Posterior cingulate gyrus (tissue), 11 donors: Measurements from ENCODE around the gene CPT2.

Experiments
- DNase-seq, 10 donors: peaks; one replicate each; pipeline versions ENCODE4 v3.0.0 to v3.0.0-alpha.2; 2020 to 2021; ENCODE audit warnings: mixed read lengths in 3 of 10
- intact Hi-C: fragments of 100-400 bp; cut with DNase I; formaldehyde crosslinking; loops from one replicate; pipeline ENCODE4 v1.15.1; 2023

CPT2 gene

DNA sequence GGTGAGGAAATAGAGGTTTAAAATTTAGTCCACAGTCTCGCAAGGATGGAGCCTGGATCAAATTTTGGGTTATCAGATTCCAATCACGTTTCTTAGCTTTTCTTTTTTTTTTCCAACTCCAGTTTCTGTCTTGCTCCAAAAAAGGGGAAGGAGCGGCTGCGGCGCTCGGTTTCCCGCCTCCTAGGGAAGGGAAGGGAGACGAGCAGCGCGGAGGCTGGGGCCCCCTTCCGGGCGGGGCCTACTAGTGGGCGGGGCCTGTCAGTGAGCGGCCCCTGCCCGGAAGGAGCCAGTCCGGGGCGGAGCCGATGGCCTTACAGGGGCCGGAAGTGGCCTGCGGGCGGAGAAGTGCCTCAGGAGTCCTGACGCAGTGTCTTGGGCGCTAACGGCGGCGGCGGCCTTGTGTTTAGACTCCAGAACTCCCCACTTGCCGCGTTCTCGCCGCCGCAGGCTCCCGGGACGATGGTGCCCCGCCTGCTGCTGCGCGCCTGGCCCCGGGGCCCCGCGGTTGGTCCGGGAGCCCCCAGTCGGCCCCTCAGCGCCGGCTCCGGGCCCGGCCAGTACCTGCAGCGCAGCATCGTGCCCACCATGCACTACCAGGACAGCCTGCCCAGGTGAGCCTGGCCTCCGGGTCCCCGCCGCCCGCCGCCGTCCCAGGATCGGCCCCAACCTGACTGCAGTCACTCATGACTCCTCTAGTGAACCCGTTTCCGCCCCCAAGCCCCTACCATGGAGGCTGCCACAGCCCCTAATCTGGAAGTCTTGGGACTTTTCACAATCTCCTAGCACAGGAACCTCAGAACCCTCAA is at the start of gene CPT2:
CPT2 (plus strand) TSS at position 340 of the 806 bp plus-strand sequence; CDS start at position 460, 120 bp downstream.
- peak; percentile 85 to 99 (median 94) for DNase-seq

GRCh38 chr1:53147174-53147573 is 49.5 kb upstream of the CPT2 start:
- no peak for DNase-seq
- intact Hi-C loops, result no loop called here

More for the DNA sequence above, at the start of gene CPT2:
- intact Hi-C loops, result loop anchor here (1.0 kb wide), 1 partner anchor 24 kb away; the partner anchor contains the start of gene CZIB

DNA sequence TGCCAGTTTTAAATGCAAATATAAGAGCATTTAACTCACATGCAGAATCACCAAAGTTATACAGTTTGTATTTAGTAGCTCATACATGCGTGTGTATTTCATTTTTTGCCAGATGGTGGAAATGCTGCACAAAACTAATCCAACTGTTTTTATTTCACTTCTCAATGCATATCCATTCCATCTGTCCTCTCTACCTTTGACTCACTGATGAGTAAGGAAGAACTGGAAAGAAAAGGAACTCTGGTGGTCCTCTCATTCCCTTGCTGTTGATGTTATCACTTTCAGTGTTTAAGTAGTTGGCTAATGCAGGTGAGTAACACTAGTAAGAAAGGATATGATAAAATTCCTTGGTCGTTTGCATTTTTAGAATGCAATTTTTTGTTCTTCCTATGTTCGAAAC is 48.5 kb upstream of the CPT2 start:
- no peak for DNase-seq
- intact Hi-C loops, result no loop called here

DNA sequence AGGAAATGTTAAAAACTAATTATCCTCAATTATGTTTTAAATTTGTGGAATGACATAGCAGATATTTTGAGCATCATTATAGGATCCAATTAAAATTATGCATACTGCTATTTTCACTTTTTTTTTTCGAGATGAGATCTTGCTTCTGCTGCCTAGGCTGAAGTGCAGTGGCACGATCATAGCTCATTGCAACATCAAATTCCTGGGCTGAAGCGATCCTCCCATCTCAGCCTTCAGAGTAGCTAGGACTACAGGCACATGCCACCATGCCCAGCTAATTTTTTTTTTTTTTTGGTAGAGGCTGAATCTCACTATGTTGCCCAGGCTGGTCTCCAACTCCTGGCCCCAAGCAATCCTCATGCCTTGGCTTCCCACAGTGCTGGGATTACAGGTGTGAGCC is 42.9 kb upstream of the CPT2 start:
- DNase-seq, result no peak
- intact Hi-C loops, result no loop called here

GRCh38 chr1:53154859-53155438 is 41.7 kb upstream of the CPT2 start:
- intact Hi-C loops, result no loop called here
- DNase-seq, result peak in 1 of 10 donors; percentile 16

DNA sequence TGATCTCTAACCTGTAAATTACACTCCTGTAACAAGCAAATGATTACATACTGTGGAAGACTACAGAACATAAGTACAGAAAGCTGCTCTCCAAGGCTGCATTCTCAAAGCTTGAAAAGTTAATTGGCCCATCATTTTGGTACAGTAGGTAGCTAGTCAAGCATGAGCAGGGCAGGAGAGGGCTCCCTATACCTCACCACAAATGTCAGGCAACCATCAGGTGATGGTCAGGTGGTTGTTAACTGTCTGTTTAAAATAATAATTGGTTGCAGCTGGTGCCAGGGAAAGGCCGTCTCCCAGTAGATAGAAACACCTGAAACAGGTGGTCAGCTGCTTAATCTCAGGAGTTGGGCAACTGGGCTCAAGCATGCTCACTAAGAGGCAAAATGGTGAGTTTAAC is 41.1 kb upstream of the CPT2 start:
- DNase-seq, result no peak

DNA sequence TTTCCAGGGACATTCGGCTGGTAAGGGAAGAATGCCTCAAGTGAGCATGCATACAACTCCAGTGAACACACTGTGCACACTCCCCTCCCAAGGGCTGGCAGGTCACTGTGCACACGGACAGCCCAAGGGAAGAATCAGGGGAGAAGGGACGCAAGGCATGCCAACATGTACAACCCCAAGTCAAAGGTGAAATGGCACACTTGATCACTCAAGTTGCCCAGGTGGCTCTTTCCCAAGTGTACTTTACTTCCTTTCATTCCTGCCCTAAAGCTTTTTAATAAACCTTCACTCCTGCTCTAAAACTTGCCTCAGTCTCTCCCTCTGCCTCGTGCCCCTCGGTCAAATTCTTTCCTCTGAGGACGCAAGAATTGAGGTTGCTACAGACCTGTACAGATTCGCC is 40.7 kb upstream of the CPT2 start:
- intact Hi-C loops, result no loop called here

More for the DNA sequence above, 41.1 kb upstream of the CPT2 start:
- intact Hi-C loops, result no loop called here

GRCh38 chr1:53156783-53157182 is 39.8 kb upstream of the CPT2 start:
- no peak for DNase-seq
- intact Hi-C loops, result no loop called here

More for the DNA sequence above, 40.7 kb upstream of the CPT2 start:
- DNase-seq, result peak in 1 of 10 donors; percentile 5

- intact Hi-C loops, result no loop called here
- no peak for DNase-seq
These were observed 37.7 kb upstream of the CPT2 start for GRCh38 chr1:53158900-53159299.

GRCh38 chr1:53160924-53161378 is 35.7 kb upstream of the CPT2 start:
- intact Hi-C loops, result no loop called here
- DNase-seq, result no peak

GRCh38 chr1:53162621-53163020 is 34.0 kb upstream of the CPT2 start:
- intact Hi-C loops, result no loop called here
- no peak for DNase-seq

DNA sequence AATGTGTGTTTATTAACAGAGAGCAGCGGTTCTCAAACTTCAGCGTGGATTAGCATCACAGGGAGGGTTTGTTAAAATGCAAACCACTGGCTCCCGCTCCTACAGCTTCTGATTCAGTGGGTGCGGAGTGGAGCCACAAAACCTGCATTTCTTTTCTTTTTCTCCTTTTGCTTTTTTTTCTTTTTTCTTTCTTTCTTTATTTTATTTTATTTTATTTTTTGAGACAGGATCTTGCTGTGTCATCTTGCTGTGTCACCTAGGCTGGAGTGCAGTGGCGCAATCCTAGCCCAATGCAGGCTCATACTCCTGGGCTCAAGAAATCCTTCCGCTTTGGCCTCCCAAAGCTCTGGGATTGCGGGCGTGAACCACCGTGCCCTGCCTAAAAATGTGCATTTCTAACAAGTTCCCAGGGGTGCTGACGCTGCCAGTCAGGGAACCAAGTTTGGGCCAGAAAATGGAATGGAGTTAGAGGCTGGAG is 33.3 kb upstream of the CPT2 start:
- DNase-seq, result no peak
- intact Hi-C loops, result no loop called here

GRCh38 chr1:53165408-53165961 is 31.1 kb upstream of the CPT2 start:
- intact Hi-C loops, result no loop called here
- no peak for DNase-seq

GRCh38 chr1:53166366-53166765 is 30.3 kb upstream of the CPT2 start:
- intact Hi-C loops, result no loop called here
- peak in 1 of 10 donors; percentile 10 for DNase-seq

DNA sequence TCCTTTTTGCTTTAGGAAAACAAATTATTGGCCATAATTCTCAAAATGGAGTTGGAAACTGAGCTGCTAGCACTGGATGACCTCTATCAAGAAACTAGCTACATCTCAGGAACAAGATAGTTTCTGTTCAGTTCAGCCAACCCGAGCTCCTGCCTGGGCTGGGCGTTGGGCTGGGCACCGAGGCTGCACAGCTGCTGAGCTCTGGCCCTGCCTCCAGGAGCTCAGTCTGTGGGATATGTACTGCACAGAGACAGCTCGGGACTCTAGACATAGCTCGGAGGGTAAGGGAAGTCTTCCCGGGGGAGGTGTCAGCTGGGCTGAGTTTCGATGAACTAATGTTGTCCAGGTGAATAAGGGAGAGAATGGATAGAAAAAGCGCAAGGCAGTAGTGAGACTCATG is 29.7 kb upstream of the CPT2 start:
- no peak for DNase-seq

GRCh38 chr1:53172426-53173128 is 24.0 kb upstream of the CPT2 start:
- no peak for DNase-seq

More for the DNA sequence above, 29.7 kb upstream of the CPT2 start:
- intact Hi-C loops, result no loop called here

GRCh38 chr1:53174971-53175913 is 21.4 kb upstream of the CPT2 start:
- DNase-seq, result no peak
- intact Hi-C loops, result no loop called here

More at GRCh38 chr1:53172426-53173128, 24.0 kb upstream of the CPT2 start:
- intact Hi-C loops, result no loop called here

- intact Hi-C loops, result no loop called here
- DNase-seq, result peak in 1 of 10 donors; percentile 23
These were observed 20.0 kb upstream of the CPT2 start for GRCh38 chr1:53176452-53177208.

- intact Hi-C loops, result loop anchor here (10.0 kb wide), 1 partner anchor 255 kb away; the partner anchor contains the start of genes ECHDC2 and SCP2
- DNase-seq, result no peak
These were observed 16.4 kb upstream of the CPT2 start for GRCh38 chr1:53180226-53180625.
